ENCODE measurements around the gene ICE1.
"Not testable (repeated sequence)": the region's sequence is repeated elsewhere in the genome, so short reads cannot be mapped to it uniquely, and the experiment has no call there.

The ICE1 gene

GRCh38 chr5:5387777-5388176 lies 34.7 kb upstream of the ICE1 start:
- Mint-ChIP-seq H3K4me3 (no peak overlapping the region), H3K27me3 (no peaks in the 10 kb centered on the region), H3K4me1 (ENCODE audit: low read depth) (no peaks in the 10 kb centered on the region), H3K27ac (no peak overlapping the region), H3K36me3 (ENCODE audit: low read depth) (peaks cover 4% of the 10 kb centered on the region), H3K9me3 (no peaks in the 10 kb centered on the region)

GRCh38 chr5:5390121-5390869 lies 32.2 kb upstream of the ICE1 start:
- H3K4me3 Mint-ChIP-seq; H3K9me3 Mint-ChIP-seq; H3K4me1 Mint-ChIP-seq (ENCODE audit: low read depth); H3K36me3 Mint-ChIP-seq (ENCODE audit: low read depth); H3K27ac Mint-ChIP-seq; H3K27me3 Mint-ChIP-seq: not testable (repeated sequence)

GRCh38 chr5:5392504-5392903 lies 30.0 kb upstream of the ICE1 start:
- not testable (repeated sequence) for H3K36me3 Mint-ChIP-seq (ENCODE audit: low read depth); H3K4me1 Mint-ChIP-seq (ENCODE audit: low read depth); H3K27me3 Mint-ChIP-seq; H3K27ac Mint-ChIP-seq; H3K9me3 Mint-ChIP-seq; H3K4me3 Mint-ChIP-seq

- not testable (repeated sequence) for H3K27ac Mint-ChIP-seq; H3K27me3 Mint-ChIP-seq; H3K9me3 Mint-ChIP-seq; H3K4me1 Mint-ChIP-seq (ENCODE audit: low read depth); H3K36me3 Mint-ChIP-seq (ENCODE audit: low read depth); H3K4me3 Mint-ChIP-seq
Observed at GRCh38 chr5:5394384-5394986, 28.0 kb upstream of the ICE1 start.

- H3K36me3 Mint-ChIP-seq (ENCODE audit: low read depth); H3K4me1 Mint-ChIP-seq (ENCODE audit: low read depth); H3K27me3 Mint-ChIP-seq; H3K4me3 Mint-ChIP-seq; H3K9me3 Mint-ChIP-seq; H3K27ac Mint-ChIP-seq: not testable (repeated sequence)
Observed at GRCh38 chr5:5395093-5395492, 27.4 kb upstream of the ICE1 start.

- no peak overlapping the region for H3K27ac Mint-ChIP-seq
- no peaks in the 10 kb centered on the region for H3K4me1 Mint-ChIP-seq (ENCODE audit: low read depth)
- peaks cover 6% of the 10 kb centered on the region for H3K36me3 Mint-ChIP-seq (ENCODE audit: low read depth)
- no peaks in the 10 kb centered on the region for H3K27me3 Mint-ChIP-seq
- peaks cover 5% of the 10 kb centered on the region for H3K9me3 Mint-ChIP-seq
- H3K4me3 Mint-ChIP-seq: no peak overlapping the region
Observed at GRCh38 chr5:5398071-5398470, 24.4 kb upstream of the ICE1 start.

- H3K36me3 Mint-ChIP-seq (ENCODE audit: low read depth): peaks cover 6% of the 10 kb centered on the region
- H3K27ac Mint-ChIP-seq: no peak overlapping the region
- H3K27me3 Mint-ChIP-seq: no peaks in the 10 kb centered on the region
Observed at GRCh38 chr5:5401095-5401494, 21.4 kb upstream of the ICE1 start.

GRCh38 chr5:5403741-5404140 lies 18.7 kb upstream of the ICE1 start:
- no peaks in the 10 kb centered on the region for H3K4me1 Mint-ChIP-seq (ENCODE audit: low read depth)
- H3K36me3 Mint-ChIP-seq (ENCODE audit: low read depth): peaks cover 6% of the 10 kb centered on the region
- no peaks in the 10 kb centered on the region for H3K27me3 Mint-ChIP-seq
- H3K9me3 Mint-ChIP-seq: peaks cover 5% of the 10 kb centered on the region
- H3K4me3 Mint-ChIP-seq: no peak overlapping the region
- no peak overlapping the region for H3K27ac Mint-ChIP-seq

More at GRCh38 chr5:5401095-5401494, 21.4 kb upstream of the ICE1 start:
- H3K9me3 Mint-ChIP-seq: peaks cover 5% of the 10 kb centered on the region
- H3K4me3 Mint-ChIP-seq: no peak overlapping the region
- no peaks in the 10 kb centered on the region for H3K4me1 Mint-ChIP-seq (ENCODE audit: low read depth)

GRCh38 chr5:5404381-5404780 lies 18.1 kb upstream of the ICE1 start:
- H3K36me3 Mint-ChIP-seq (ENCODE audit: low read depth): peaks cover 6% of the 10 kb centered on the region
- no peaks in the 10 kb centered on the region for H3K27me3 Mint-ChIP-seq
- H3K9me3 Mint-ChIP-seq: peaks cover 5% of the 10 kb centered on the region
- no peak overlapping the region for H3K4me3 Mint-ChIP-seq
- H3K4me1 Mint-ChIP-seq (ENCODE audit: low read depth): no peaks in the 10 kb centered on the region
- no peak overlapping the region for H3K27ac Mint-ChIP-seq

- H3K27me3 Mint-ChIP-seq: no peaks in the 10 kb centered on the region
- no peaks in the 10 kb centered on the region for H3K9me3 Mint-ChIP-seq
- H3K27ac Mint-ChIP-seq: no peak overlapping the region
- H3K36me3 Mint-ChIP-seq (ENCODE audit: low read depth): peaks cover 12% of the 10 kb centered on the region
- no peaks in the 10 kb centered on the region for H3K4me1 Mint-ChIP-seq (ENCODE audit: low read depth)
- H3K4me3 Mint-ChIP-seq: no peak overlapping the region
Observed at GRCh38 chr5:5405441-5405840, 17.0 kb upstream of the ICE1 start.

- peaks cover 8% of the 10 kb centered on the region for H3K9me3 Mint-ChIP-seq
- no peak overlapping the region for H3K4me3 Mint-ChIP-seq
- H3K27me3 Mint-ChIP-seq: no peaks in the 10 kb centered on the region
- peaks cover 16% of the 10 kb centered on the region for H3K36me3 Mint-ChIP-seq (ENCODE audit: low read depth)
- no peaks in the 10 kb centered on the region for H3K4me1 Mint-ChIP-seq (ENCODE audit: low read depth)
- no peak overlapping the region for H3K27ac Mint-ChIP-seq
Observed at GRCh38 chr5:5407924-5408323, 14.6 kb upstream of the ICE1 start.

- H3K4me3 Mint-ChIP-seq: no peak overlapping the region
Observed at GRCh38 chr5:5409151-5409810, 13.2 kb upstream of the ICE1 start.

GRCh38 chr5:5413856-5414255 lies 8.6 kb upstream of the ICE1 start:
- not testable (repeated sequence) for H3K9me3 Mint-ChIP-seq; H3K27ac Mint-ChIP-seq; H3K27me3 Mint-ChIP-seq; H3K4me3 Mint-ChIP-seq; H3K4me1 Mint-ChIP-seq (ENCODE audit: low read depth)
- H3K36me3 Mint-ChIP-seq (ENCODE audit: low read depth): peaks cover 29% of the 10 kb centered on the region

More at GRCh38 chr5:5409151-5409810, 13.2 kb upstream of the ICE1 start:
- Mint-ChIP-seq H3K4me1 (ENCODE audit: low read depth) (no peaks in the 10 kb centered on the region), H3K27ac (no peak overlapping the region), H3K27me3 (no peaks in the 10 kb centered on the region), H3K36me3 (ENCODE audit: low read depth) (peaks cover 22% of the 10 kb centered on the region), H3K9me3 (peaks cover 8% of the 10 kb centered on the region)

GRCh38 chr5:5414999-5415398 lies 7.5 kb upstream of the ICE1 start:
- no peak overlapping the region for H3K27ac Mint-ChIP-seq
- peaks cover 28% of the 10 kb centered on the region for H3K36me3 Mint-ChIP-seq (ENCODE audit: low read depth)
- H3K4me1 Mint-ChIP-seq (ENCODE audit: low read depth): peaks cover 5% of the 10 kb centered on the region
- H3K27me3 Mint-ChIP-seq: no peaks in the 10 kb centered on the region
- H3K9me3 Mint-ChIP-seq: peaks cover 8% of the 10 kb centered on the region
- no peak overlapping the region for H3K4me3 Mint-ChIP-seq

GRCh38 chr5:5416733-5417132 lies 5.7 kb upstream of the ICE1 start:
- peaks cover 18% of the 10 kb centered on the region for H3K4me1 Mint-ChIP-seq (ENCODE audit: low read depth)
- no peak overlapping the region for H3K4me3 Mint-ChIP-seq

More at GRCh38 chr5:5416733-5417132, 5.7 kb upstream of the ICE1 start:
- Mint-ChIP-seq H3K36me3 (ENCODE audit: low read depth) (peaks cover 14% of the 10 kb centered on the region), H3K9me3 (peaks cover 5% of the 10 kb centered on the region), H3K27ac (no peak overlapping the region), H3K27me3 (no peaks in the 10 kb centered on the region)

Data from stimulated activated naive CD8-positive, alpha-beta T cell treated with anti-CD3 and anti-CD28 coated beads, Interleukin-15, Interleukin-2, amounts not matched to agents 100 ng/mL and 50 ng/mL, for 24 hours (primary cell).